ENCODE data around the gene PRSS12. TPM values are rescaled to one million over a fixed set of nuclear protein-coding genes. Genes with fewer than 3 reads are reported as not detected.

The PRSS12 gene
- polyA plus RNA-seq, 1 of the 3 experiments (the other 2 are of a cell fraction), result 137 TPM

GRCh38 chr4:118317691-118318090, 35.1 kb downstream of the PRSS12 start:
- H3K9me2 ChIP-seq, result no peaks in the 10 kb centered on the region
- H3K27me3 ChIP-seq (ENCODE audit: insufficient read depth), result no peaks in the 10 kb centered on the region
- no peaks in the 10 kb centered on the region for H3K4me1 ChIP-seq (ENCODE audit: control insufficient read depth in 1 of 2, insufficient read depth in 2 of 2, low read depth in 1 of 2, low read length in 1 of 2)
- no peaks in the 10 kb centered on the region for H4K20me1 ChIP-seq (ENCODE audit: insufficient read depth)
- no peaks in the 10 kb centered on the region for H3K79me2 ChIP-seq (ENCODE audit: insufficient read depth)
- no peak overlapping the region for H2AFZ ChIP-seq (ENCODE audit: low read depth)
- TF ChIP-seq YY1 (IDR thresholded peaks at IDR 0.05; ENCODE audit: low read depth) (no peak), SMC3 (IDR thresholded peaks at IDR 0.05; ENCODE audit: low read depth, low read length) (no peak), MXI1 (IDR thresholded peaks at IDR 0.05; ENCODE audit: low read depth, low read length) (no peak), CHD2 (IDR thresholded peaks at IDR 0.05; ENCODE audit: low read length, partially characterized antibody) (no peak), TAF1 (IDR thresholded peaks at IDR 0.05; ENCODE audit: borderline replicate concordance, low read depth, low read length) (no peak), RXRA (IDR thresholded peaks at IDR 0.05; ENCODE audit: borderline replicate concordance, low read depth) (no peak), POLR2AphosphoS5 (IDR thresholded peaks at IDR 0.05; ENCODE audit: low read depth, low read length) (no peak), SIN3A (IDR thresholded peaks at IDR 0.05; ENCODE audit: borderline replicate concordance, low read depth, low read length) (no peak), TCF12 (IDR thresholded peaks at IDR 0.05) (no peak), MEF2A (IDR thresholded peaks at IDR 0.05; ENCODE audit: borderline replicate concordance, low read depth) (no peak)
- H3F3A ChIP-seq (replicated peaks; ENCODE audit: insufficient read depth), result peaks cover 7% of the 10 kb centered on the region
- POLR2A ChIA-PET, result no interaction called here
- H3K9ac ChIP-seq, result no peak overlapping the region
- no peak overlapping the region for H3K27ac ChIP-seq (ENCODE audit: low read depth in 2 of 2, low read length in 1 of 2)
- WGBS (ENCODE audit: low lambda C conversion rate), result 88% methylated on average over 2 of the region's 2 CpGs
- H3K9me3 ChIP-seq, result no peaks in the 10 kb centered on the region
- H3K4me2 ChIP-seq, result no peak overlapping the region
- H3K4me3 ChIP-seq (ENCODE audit: low read depth in 2 of 2, low read length in 1 of 2), result no peak overlapping the region
- CTCF ChIA-PET, result interaction anchor here (1.1 to 1.7 kb wide), 3 partner anchors 10 to 35 kb away, joined by 3 to 4 read pairs (median 3); partner anchors contain the start of gene PRSS12
- peaks cover 17 to 36% of the 10 kb centered on the region in 2 experiments for H3K36me3 ChIP-seq (replicated peaks in 1 of 2; ENCODE audit: control insufficient read depth in 1 of 2, insufficient read depth in 2 of 2, low read length in 1 of 2)
- DNase-seq, result no peak

GRCh38 chr4:118314221-118314620, 38.6 kb downstream of the PRSS12 start:
- TF ChIP-seq PBX3 (IDR thresholded peaks at IDR 0.05) (no peak), SIN3A (IDR thresholded peaks at IDR 0.05; ENCODE audit: borderline replicate concordance, low read depth, low read length) (no peak), RCOR1 (IDR thresholded peaks at IDR 0.05; ENCODE audit: low read length) (no peak), RFX5 (IDR thresholded peaks at IDR 0.05; ENCODE audit: low read length) (no peak), GATA2 (CRISPR knock-in tag; IDR thresholded peaks at IDR 0.05) (no peak), IRF3 (IDR thresholded peaks at IDR 0.05; ENCODE audit: low read depth, low read length) (no peak), REST (IDR thresholded peaks at IDR 0.05; ENCODE audit: low read depth, low read length) (no peak), EP300 (IDR thresholded peaks at IDR 0.05; ENCODE audit: borderline replicate concordance in 1 of 2, low read depth in 1 of 2, low read length in 1 of 2) (no peak)
- Histone ChIP-seq H3F3A (replicated peaks; ENCODE audit: insufficient read depth) (peaks cover 10% of the 10 kb centered on the region), H3K27ac (ENCODE audit: low read depth in 2 of 2, low read length in 1 of 2) (no peak overlapping the region), H3K79me2 (ENCODE audit: insufficient read depth) (no peaks in the 10 kb centered on the region), H3K27me3 (ENCODE audit: insufficient read depth) (no peaks in the 10 kb centered on the region), H3K4me2 (no peak overlapping the region), H3K9ac (no peak overlapping the region), H3K9me2 (no peaks in the 10 kb centered on the region), H4K20me1 (ENCODE audit: insufficient read depth) (no peaks in the 10 kb centered on the region), H2AFZ (ENCODE audit: low read depth) (no peak overlapping the region), H3K4me1 (ENCODE audit: control insufficient read depth in 1 of 2, insufficient read depth in 2 of 2, low read depth in 1 of 2, low read length in 1 of 2) (no peaks in the 10 kb centered on the region), H3K9me3 (no peaks in the 10 kb centered on the region), H3K36me3 (replicated peaks in 1 of 2; ENCODE audit: control insufficient read depth in 1 of 2, insufficient read depth in 2 of 2, low read length in 1 of 2) (peaks cover 17 to 44% of the 10 kb centered on the region in 2 experiments), H3K4me3 (ENCODE audit: low read depth in 2 of 2, low read length in 1 of 2) (no peak overlapping the region)
- ChIA-PET CTCF (interaction anchor here (1.4 to 2.8 kb wide), 2 partner anchors 13 to 38 kb away, joined by 3 to 12 read pairs; partner anchors contain the start of gene PRSS12), POLR2A (no interaction called here)
- WGBS (ENCODE audit: low lambda C conversion rate), result 89% methylated on average over 2 of the region's 2 CpGs
- DNase-seq, result no peak
